ENCODE results near the gene NTM. TPM values are rescaled to one million over a fixed set of nuclear protein-coding genes. Genes with fewer than 3 reads are reported as not detected.
A peak's percentile ranks its signal among the peaks of the same experiment; 100 is the strongest.

NTM gene
- total and polyA plus RNA-seq, 12 donors: 0.43 to 3.0 (median 1.3) TPM

GRCh38 chr11:131902421-131902820 is 532.0 kb downstream of the NTM start:
- H3K9me3 ChIP-seq: no peaks in the 10 kb centered on the region
- intact Hi-C loops (cut with DNase I): no loop called here
- no peak overlapping the region for H3K27ac ChIP-seq
- H3K4me3 ChIP-seq: no peak overlapping the region
- H3K36me3 ChIP-seq: no peaks in the 10 kb centered on the region
- peaks cover 0 to 33% (median 6%) of the 10 kb centered on the region in 7 donors for H3K27me3 ChIP-seq
- 48 to 62% methylated on average over 1 of the region's 1 CpG for WGBS, 2 donors
- DNase-seq (no peak), ATAC-seq (no peak)
- H3K4me1 ChIP-seq: peaks cover 0 to 8% (median 0%) of the 10 kb centered on the region in 9 donors
- TF ChIP-seq CTCF (IDR thresholded peaks at IDR 0.05): no peak

DNA sequence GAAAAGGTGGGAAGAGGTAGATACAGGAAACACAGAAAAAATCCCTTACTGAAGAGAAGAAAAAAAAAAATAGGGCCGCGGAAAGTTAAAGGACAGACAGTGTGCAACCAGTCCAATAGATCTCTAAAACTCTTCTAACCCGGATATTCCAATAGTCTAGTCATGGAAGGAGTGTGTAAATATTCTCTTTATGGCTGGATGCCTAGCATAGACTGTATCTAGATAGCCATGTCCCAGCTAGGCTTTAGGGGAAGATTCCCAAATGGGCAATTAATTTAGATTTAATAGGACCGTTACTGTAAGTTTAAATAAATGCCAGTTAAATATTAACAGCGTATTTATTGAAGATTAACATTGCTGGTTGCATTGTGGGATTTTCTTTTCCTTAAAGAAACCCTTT is 532.7 kb downstream of the NTM start:
- no peak overlapping the region for H3K27ac ChIP-seq
- intact Hi-C loops (cut with DNase I): no loop called here
- H3K36me3 ChIP-seq: no peaks in the 10 kb centered on the region
- 87% methylated on average over 5 of the region's 5 CpGs for WGBS, 2 donors
- no peak overlapping the region for H3K4me3 ChIP-seq
- TF ChIP-seq CTCF (IDR thresholded peaks at IDR 0.05): no peak
- ATAC-seq (no peak), DNase-seq (no peak)
- peaks cover 0 to 39% (median 12%) of the 10 kb centered on the region in 7 donors for H3K27me3 ChIP-seq
- peaks cover 0 to 8% (median 0%) of the 10 kb centered on the region in 9 donors for H3K4me1 ChIP-seq
- H3K9me3 ChIP-seq: no peaks in the 10 kb centered on the region

DNA sequence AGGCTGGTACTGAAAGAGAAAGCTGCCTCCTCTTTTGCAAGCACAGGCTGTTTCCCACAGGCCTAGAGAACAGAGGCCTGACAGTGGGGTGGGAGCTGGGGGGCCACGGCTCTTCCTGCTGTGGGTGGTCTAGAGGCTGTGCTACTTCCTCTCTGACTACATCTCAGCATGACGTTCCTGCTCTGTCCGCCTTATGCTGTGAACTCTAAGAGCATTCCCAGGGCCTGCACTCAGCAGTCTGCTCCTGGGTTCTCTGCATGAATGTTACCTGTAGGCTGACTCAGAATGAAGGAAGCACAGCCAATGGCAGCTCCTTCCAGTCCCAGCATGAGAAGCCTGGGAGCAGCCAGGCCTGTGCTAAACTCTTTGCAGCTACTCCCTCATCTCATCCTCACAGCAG is 534.3 kb downstream of the NTM start:
- Histone ChIP-seq H3K36me3 (no peaks in the 10 kb centered on the region), H3K4me1 (peaks cover 0 to 8% (median 0%) of the 10 kb centered on the region in 9 donors), H3K27ac (no peak overlapping the region), H3K27me3 (peaks cover 0 to 55% (median 28%) of the 10 kb centered on the region in 7 donors), H3K9me3 (no peaks in the 10 kb centered on the region), H3K4me3 (no peak overlapping the region)
- ATAC-seq (no peak), DNase-seq (no peak)
- no peak for TF ChIP-seq CTCF (IDR thresholded peaks at IDR 0.05)
- intact Hi-C loops (cut with DNase I): loop anchor here in 1 of 10 donors (5.0 kb wide), 1 partner anchor 123 kb away; no protein-coding TSS in a partner anchor
- 35 to 37% methylated on average over 3 of the region's 3 CpGs for WGBS, 2 donors

DNA sequence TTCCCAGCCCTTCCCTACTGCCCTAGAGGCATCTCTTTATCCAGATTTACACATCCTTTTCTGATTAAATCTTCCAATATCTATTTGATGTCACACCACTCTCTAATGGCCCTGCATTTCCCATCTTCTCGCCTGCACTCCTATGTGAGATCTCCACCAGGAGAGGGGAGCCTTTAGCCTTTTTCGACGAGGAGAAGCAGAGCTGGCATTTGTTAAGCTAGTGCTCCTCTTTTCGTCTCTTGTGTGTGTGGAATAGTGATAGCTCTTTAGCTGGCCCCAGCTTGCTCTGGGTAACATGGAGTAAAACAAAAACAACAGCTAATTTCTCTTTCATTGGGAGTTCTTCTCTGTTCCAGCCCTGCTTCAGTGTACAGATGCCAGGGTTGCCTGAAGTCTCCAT is 536.5 kb downstream of the NTM start:
- Histone ChIP-seq H3K27me3 (peaks cover 0 to 77% (median 47%) of the 10 kb centered on the region in 7 donors), H3K9me3 (no peaks in the 10 kb centered on the region), H3K36me3 (no peaks in the 10 kb centered on the region), H3K4me1 (peaks cover 0 to 5% (median 0%) of the 10 kb centered on the region in 9 donors), H3K27ac (no peak overlapping the region), H3K4me3 (no peak overlapping the region)
- 32 to 37% methylated on average over 4 of the region's 4 CpGs for WGBS, 2 donors
- no peak for DNase-seq
- TF ChIP-seq CTCF (IDR thresholded peaks at IDR 0.05): peak in 6 of 9 donors; percentile 8 to 22 (median 17)
- peak in 1 of 8 donors; percentile 53 for ATAC-seq
- intact Hi-C loops (cut with DNase I): loop anchor here in 1 of 10 donors (5.0 kb wide), 1 partner anchor 120 kb away; no protein-coding TSS in a partner anchor
